ENCODE results near the gene INPP5J.

The INPP5J gene

GRCh38 chr22:31151872-31152271 is 29.1 kb downstream of the INPP5J start:
- no peak for DNase-seq

- no peak for DNase-seq
Measured at GRCh38 chr22:31153357-31153756, 30.6 kb downstream of the INPP5J start.

- DNase-seq, result no peak
Measured at GRCh38 chr22:31154975-31155374, 32.2 kb downstream of the INPP5J start.

- DNase-seq, result no peak
Measured at GRCh38 chr22:31155422-31155821, 32.7 kb downstream of the INPP5J start.

- peak in 1 of 2 donors; percentile 14 for DNase-seq
Measured at GRCh38 chr22:31160328-31160978, 37.7 kb downstream of the INPP5J start.

- DNase-seq, result no peak
Measured at GRCh38 chr22:31161386-31161785, 38.6 kb downstream of the INPP5J start.

- DNase-seq, result no peak
Measured at GRCh38 chr22:31162015-31162765, 39.4 kb downstream of the INPP5J start.

- no peak for DNase-seq
Measured at GRCh38 chr22:31170971-31171370, 48.2 kb downstream of the INPP5J start.

GRCh38 chr22:31171734-31172133 is 49.0 kb downstream of the INPP5J start:
- peak in 1 of 2 donors; percentile 31 for DNase-seq

GRCh38 chr22:31173386-31174145 is 50.8 kb downstream of the INPP5J start:
- DNase-seq, result no peak

GRCh38 chr22:31176923-31177322 is 54.2 kb downstream of the INPP5J start:
- DNase-seq, result no peak

GRCh38 chr22:31177420-31178162 is 54.8 kb downstream of the INPP5J start:
- no peak for DNase-seq

GRCh38 chr22:31178859-31179258 is 56.1 kb downstream of the INPP5J start:
- DNase-seq, result no peak

GRCh38 chr22:31179345-31179744 is 56.6 kb downstream of the INPP5J start:
- DNase-seq, result no peak

GRCh38 chr22:31184015-31184414 is 61.2 kb downstream of the INPP5J start:
- DNase-seq, result no peak
